GM19468 (cell line): ENCODE results near the gene ITGB2.

Experiments used
- ATAC-seq: cut with Tn5 transposase; IDR thresholded peaks from one replicate; pipeline ENCODE4 v1.9.1; 2021; ENCODE audit warnings: mild to moderate bottlenecking, moderate library complexity, moderate number of reproducible peaks; ENCODE audit not compliant: unreplicated experiment; ENCODE audit errors: extremely low read depth

The ITGB2 gene

DNA sequence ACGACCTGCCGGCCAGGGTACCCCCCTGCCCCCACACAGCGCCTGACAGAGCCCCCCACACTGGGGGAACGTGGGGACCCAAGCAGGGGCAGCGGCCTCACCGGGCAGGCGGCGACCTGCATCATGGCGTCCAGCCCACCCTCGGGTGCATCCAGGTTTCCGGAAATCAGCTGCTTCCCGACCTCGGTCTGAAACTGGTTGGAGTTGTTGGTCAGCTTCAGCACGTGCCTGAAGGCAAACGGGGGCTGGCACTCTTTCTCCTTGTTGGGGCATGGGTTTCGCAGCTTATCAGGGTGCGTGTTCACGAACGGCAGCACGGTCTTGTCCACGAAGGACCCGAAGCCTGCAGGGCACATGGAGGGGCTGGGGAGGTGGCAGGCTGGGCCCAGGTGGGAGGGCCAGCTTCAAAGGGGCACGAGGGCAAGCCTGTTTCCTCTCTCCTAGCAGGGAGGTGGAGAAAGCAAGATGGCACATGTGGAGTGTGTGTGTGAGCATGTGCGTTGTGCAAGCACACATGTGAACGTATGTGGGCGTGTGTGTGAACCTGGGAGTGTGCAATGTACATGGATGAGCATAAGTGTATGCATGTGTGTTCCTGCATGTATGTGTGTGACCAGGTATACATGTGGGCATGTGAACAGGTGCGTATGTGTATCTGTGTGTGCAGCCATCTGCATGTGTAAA, 19.2 kb downstream of the ITGB2 start:
- no peak for ATAC-seq

DNA sequence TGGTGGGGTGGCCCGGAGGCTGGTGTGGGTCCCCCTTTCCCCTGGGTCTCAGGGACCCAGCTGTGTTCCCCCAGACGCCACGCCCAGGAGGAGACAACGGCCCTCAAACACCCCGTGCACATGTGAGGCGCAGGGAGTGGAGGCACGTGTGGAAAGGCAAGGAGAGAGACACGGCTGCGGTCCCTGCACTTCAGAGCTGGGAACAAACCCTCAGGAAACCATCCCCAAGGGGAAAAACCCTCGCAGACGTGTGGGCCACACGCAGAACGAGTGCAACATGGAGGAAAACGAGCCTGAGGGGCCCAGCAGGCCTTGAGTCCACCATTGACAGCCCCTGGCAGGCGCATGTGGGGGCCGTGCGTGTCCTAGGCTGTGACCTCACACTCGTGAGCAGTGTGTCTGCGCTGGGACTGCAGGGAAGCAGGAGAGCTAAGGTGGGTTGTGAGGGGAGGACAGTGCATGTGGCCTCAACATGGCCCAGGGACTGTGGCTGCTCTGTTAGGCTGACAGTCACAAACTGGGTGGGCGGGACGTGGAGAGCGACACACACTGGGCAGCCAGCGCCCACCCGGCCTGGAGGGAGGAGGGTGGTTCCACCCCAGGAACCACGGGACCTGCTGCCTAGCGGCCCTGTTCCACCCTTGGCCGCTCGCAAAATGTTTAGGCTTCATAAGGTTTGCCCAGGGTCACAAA, 20.0 kb downstream of the ITGB2 start:
- ATAC-seq: no peak

DNA sequence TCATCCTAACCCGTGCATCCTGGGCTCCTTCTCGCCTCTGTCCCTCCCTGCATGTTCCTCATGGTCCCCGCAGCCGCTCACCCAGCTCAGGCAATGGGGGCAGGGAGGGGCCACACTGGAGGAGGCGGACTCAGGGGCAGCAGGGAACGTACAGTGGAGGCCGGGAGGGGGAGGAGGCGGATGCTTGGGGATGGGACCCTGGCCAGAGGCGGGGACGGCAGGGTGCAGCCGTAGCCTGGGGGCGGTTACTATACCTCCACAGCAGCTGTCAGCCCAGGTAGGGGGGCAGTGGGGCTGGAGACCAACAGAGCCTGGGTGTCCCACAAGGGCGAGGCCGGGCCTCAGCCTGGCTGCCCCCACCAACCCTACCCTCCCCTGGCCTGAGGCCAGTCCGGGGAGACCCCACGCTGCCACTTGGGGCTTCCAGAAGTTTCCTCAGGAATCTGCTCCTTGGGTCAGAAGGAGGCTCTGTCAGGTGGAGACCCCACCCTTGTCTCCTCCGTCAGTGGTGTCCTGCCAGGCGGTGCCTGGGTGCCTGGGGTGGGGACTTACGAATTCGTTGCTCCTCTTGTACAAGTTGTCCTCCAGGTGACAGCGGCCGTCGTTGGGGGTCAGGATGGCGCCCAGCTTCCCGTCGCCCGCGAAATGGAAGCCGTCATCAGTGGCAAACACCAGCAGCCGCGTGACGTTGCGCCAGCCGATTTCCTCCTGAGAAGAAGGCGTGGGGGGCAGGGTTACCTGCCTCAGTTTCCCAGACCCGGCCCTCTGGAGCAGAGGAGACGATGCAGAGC, 20.7 kb downstream of the ITGB2 start:
- no peak for ATAC-seq

DNA sequence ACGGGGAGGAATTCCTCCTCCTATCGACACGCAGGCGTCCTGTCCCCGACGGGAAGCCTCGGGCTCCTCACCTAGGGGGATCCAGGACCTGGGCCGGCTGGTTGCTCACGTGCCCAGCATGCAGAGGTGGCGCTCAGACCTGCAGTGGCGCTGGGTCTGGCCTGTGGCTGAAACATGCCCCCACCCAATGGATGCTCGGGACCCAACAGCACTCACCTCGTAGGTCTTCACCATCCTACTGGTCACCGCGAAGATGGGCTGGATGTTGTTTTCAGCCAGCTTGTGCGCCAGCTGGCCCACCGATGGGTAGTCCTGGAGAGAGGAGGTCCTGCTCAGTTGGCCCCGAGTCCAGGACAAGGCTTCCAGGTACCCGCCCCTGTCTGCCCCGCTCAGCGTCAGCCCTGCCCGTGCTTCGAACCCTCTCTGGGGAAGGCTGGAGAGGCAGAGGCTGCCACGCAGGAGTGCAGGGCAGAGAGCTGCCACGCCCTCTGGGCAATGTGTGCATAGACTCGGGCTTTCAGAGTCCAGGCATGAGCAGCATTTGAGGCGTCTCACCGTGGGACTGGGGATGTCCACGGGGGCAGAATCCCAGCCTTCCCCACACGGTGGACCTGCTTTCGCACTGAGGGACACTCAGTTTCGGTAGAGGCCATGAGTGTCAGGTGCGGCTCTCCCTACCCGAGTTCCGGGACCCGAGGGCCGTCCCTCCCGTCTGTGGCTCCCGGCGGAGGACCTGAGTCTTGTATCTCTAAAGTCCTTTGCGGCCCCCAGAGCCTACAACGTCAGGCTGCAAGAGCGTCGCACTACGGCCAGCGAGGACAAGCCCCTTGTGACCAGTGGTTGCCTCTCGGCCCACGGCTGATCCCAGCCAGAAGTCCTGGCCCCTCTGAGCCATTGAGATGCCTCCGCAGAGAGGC, 21.6 kb downstream of the ITGB2 start:
- no peak for ATAC-seq

DNA sequence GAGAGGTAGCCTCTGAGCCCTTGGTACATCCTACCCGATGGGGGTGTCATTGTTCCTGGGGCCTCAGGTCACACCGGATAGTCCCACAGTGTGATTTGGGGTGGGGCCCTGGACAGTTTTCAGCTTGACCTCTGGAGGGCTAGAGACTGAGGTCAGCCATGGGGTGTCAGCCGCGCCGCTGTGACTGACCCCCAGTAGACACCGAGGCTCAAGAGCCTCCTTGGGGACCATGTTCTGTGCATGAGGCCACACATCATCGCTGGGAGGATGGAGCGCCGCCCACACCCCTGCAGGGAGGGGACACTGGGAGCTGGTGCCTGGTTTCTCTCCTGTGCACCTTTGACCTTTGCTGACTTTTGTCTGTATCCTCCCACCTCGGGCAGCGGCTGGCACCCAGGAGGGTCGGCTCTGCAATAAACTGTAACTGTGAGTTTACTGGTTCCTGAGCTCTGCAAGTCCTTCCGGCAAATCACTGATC, 22.6 kb downstream of the ITGB2 start:
- ATAC-seq: no peak

GRCh38 chr21:44897326-44898010, 23.2 kb downstream of the ITGB2 start:
- ATAC-seq: no peak

- ATAC-seq: no peak
Measured at GRCh38 chr21:44896561-44897286, 24.0 kb downstream of the ITGB2 start.

DNA sequence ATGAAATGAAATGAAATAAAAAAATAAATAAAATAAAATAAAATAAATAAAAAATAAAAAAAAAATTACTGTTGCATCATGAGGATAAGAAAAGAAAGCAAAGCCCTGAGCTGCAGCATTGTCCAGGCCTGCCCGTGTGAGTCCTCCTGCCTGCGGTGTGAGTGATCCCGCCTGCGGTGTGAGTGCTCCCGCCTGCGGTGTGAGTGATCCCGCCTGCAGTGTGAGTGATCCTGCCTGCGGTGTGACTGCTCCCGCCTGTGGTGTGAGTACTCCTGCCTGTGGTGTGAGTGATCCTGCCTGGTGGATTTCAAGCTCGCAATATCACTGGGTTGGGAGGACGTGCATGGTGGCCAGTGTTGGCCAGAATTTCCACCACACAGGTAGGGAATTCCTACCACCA, 24.8 kb downstream of the ITGB2 start:
- no peak for ATAC-seq

- ATAC-seq: no peak
Measured at GRCh38 chr21:44894687-44895302, 25.9 kb downstream of the ITGB2 start.

GRCh38 chr21:44893948-44894656, 26.6 kb downstream of the ITGB2 start:
- ATAC-seq: no peak

DNA sequence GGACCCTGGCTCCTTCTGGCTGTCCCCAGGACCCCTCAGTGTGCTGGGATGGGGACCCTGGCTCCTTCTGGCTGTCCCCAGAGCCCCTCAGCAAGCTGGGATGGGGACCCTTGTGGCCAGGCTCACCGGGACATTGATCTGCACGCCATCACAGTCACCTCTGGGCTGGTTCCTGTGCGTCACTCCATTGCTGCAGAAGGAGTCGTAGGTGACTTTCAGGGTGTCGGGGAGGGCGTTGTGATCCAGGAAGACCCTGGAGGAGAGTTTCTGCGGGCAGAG, 27.5 kb downstream of the ITGB2 start:
- no peak for ATAC-seq

DNA sequence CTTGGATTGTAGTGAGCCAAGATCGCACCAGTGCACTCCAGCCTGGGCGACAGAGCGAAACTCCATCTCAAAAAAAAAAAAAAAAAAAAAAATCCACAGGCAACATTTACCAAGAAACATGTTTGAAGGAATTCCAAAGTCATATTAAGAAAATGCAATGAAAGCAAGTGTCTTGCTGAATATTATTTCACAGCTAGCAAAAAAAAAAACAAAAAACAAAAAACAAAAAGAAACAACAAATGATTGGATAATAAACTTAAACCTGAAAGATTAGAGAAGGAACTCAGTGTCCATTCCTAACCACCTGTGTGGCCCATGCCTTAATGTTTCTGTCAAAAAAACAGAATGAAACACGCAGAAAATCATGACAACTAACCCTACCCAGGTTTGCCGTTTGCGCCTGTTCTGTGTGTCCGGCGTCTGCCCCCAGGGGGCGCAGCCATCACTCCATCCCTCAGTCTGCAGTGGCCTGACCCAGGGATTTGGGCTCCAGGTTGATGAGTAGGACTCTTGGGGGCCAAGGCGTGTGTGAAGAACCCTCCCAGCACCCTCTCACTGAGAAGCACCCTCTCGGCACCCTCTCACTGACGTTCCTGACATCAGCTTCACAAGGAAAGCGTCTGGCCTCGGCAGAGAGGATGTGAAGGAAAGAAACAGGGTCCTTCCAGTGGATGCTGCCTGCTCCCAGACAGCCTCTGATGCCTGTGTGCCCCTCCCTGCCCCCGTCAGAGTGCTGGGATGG, 28.0 kb downstream of the ITGB2 start:
- ATAC-seq: no peak

DNA sequence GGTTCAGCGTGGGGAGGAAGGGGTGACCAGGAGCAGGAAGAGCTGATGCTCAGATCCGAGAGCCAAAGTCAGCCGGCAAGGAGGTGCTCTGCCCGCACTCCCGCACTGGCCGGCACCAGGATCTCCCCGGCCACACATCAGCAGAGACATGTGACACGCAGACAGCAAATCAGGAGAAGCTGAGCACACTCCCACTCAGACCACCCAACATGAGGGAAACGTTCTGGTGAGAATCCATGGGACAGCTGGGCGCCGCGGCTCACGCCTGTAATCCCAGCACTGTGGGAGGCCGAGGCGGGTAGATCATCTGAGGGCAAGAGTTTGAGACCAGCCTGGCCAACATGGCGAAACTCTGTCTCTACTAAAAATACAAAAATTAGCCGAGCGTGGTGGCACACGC, 28.6 kb downstream of the ITGB2 start:
- no peak for ATAC-seq

GRCh38 chr21:44891631-44892031, 29.1 kb downstream of the ITGB2 start:
- no peak for ATAC-seq

DNA sequence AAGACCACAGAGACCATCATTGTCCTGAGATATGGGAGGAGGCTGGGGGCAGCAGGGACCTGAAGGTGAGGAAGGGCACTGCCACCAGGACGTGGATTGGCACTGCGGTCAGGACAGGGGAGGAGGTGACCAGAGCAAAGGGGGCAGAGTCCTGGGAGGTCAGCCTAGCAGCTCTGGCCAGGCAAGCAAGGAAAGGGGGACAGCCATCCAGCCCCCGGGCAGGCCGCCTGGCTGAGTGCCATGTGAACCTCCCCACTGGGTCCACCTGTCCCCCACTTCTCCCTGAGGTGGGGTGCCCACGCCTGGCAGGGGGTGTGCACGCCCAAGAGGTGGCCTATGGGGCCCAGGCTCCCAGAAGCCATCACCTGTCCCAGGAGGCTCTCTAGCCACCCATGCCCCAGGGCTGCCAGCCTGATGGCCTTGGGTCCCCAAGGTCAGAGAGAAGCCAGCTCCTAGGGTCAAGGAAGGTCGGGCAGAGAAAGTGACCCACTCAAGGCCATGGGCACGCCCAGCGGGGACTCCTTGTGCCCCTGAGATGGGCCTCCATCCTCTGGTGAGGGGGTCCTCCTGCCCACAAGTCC, 29.6 kb downstream of the ITGB2 start:
- no peak for ATAC-seq

GRCh38 chr21:44890338-44890931, 30.3 kb downstream of the ITGB2 start:
- ATAC-seq: no peak
